BLaER1 (cell line): ENCODE measurements around the gene EYA4.

Source experiments
- H3K27ac ChIP-seq: shearing (Covaris generic); formaldehyde crosslinking; 2 replicates; pipeline ENCODE4 v1.8.1; 2022
- H3K27me3 ChIP-seq: shearing (Covaris generic); formaldehyde crosslinking; 2 replicates; pipeline ENCODE4 v1.8.1; 2022
- H3K36me3 ChIP-seq: shearing (Covaris generic); formaldehyde crosslinking; 2 replicates; pipeline ENCODE4 v1.8.1; 2022
- H3K4me1 ChIP-seq: shearing (Covaris generic); formaldehyde crosslinking; 2 replicates; pipeline ENCODE4 v1.8.1; 2022
- H3K4me2 ChIP-seq: shearing (Covaris generic); formaldehyde crosslinking; 2 replicates; pipeline ENCODE4 v1.8.1; 2022
- H3K4me3 ChIP-seq: shearing (Covaris generic); formaldehyde crosslinking; 2 replicates; pipeline ENCODE4 v1.8.1; 2022
- H3K9ac ChIP-seq: shearing (Covaris generic); formaldehyde crosslinking; 2 replicates; pipeline ENCODE4 v1.8.1; 2022
- H3K9me3 ChIP-seq: shearing (Covaris generic); formaldehyde crosslinking; 2 replicates; pipeline ENCODE4 v1.8.1; 2022
- H4K20me1 ChIP-seq: shearing (Covaris generic); formaldehyde crosslinking; 2 replicates; pipeline ENCODE4 v1.8.1; 2022
- Cebpa-rat ChIP-seq: shearing (Covaris generic); IDR thresholded peaks from 2 replicates; pipeline ENCODE4 v1.8.1; 2022

The EYA4 gene

GRCh38 chr6:133567636-133568035 is 326.5 kb downstream of the EYA4 start:
- no peak overlapping the region for H3K9ac ChIP-seq
- H3K4me3 ChIP-seq, result no peak overlapping the region
- no peaks in the 10 kb centered on the region for H3K9me3 ChIP-seq
- no peak for TF ChIP-seq Cebpa-rat
- H4K20me1 ChIP-seq, result no peaks in the 10 kb centered on the region
- no peaks in the 10 kb centered on the region for H3K36me3 ChIP-seq
- no peak overlapping the region for H3K27ac ChIP-seq
- H3K4me1 ChIP-seq, result no peaks in the 10 kb centered on the region
- no peaks in the 10 kb centered on the region for H3K27me3 ChIP-seq
- no peak overlapping the region for H3K4me2 ChIP-seq

GRCh38 chr6:133568970-133569889 is 328.1 kb downstream of the EYA4 start:
- TF ChIP-seq Cebpa-rat, result no peak
- no peak overlapping the region for H3K4me3 ChIP-seq
- H3K27me3 ChIP-seq, result no peaks in the 10 kb centered on the region
- no peaks in the 10 kb centered on the region for H3K9me3 ChIP-seq
- H3K4me2 ChIP-seq, result no peak overlapping the region
- no peaks in the 10 kb centered on the region for H3K36me3 ChIP-seq
- no peaks in the 10 kb centered on the region for H4K20me1 ChIP-seq
- H3K9ac ChIP-seq, result no peak overlapping the region
- H3K27ac ChIP-seq, result no peak overlapping the region
- H3K4me1 ChIP-seq, result no peaks in the 10 kb centered on the region

- no peak overlapping the region for H3K9ac ChIP-seq
- H3K4me3 ChIP-seq, result no peak overlapping the region
- no peaks in the 10 kb centered on the region for H3K36me3 ChIP-seq
- no peaks in the 10 kb centered on the region for H3K9me3 ChIP-seq
- no peak overlapping the region for H3K27ac ChIP-seq
- no peak overlapping the region for H3K4me2 ChIP-seq
- TF ChIP-seq Cebpa-rat, result no peak
- no peaks in the 10 kb centered on the region for H4K20me1 ChIP-seq
- H3K4me1 ChIP-seq, result no peaks in the 10 kb centered on the region
- no peaks in the 10 kb centered on the region for H3K27me3 ChIP-seq
Observed at GRCh38 chr6:133571681-133572080, 330.5 kb downstream of the EYA4 start.

- Histone ChIP-seq H3K27ac (no peak overlapping the region), H4K20me1 (no peaks in the 10 kb centered on the region), H3K36me3 (no peaks in the 10 kb centered on the region), H3K9me3 (no peaks in the 10 kb centered on the region), H3K4me1 (no peaks in the 10 kb centered on the region), H3K4me2 (no peak overlapping the region), H3K27me3 (no peaks in the 10 kb centered on the region), H3K9ac (no peak overlapping the region), H3K4me3 (no peak overlapping the region)
- no peak for TF ChIP-seq Cebpa-rat
Observed at GRCh38 chr6:133577851-133578250, 336.7 kb downstream of the EYA4 start.
